ENCODE results near the gene TRIO.

DNA sequence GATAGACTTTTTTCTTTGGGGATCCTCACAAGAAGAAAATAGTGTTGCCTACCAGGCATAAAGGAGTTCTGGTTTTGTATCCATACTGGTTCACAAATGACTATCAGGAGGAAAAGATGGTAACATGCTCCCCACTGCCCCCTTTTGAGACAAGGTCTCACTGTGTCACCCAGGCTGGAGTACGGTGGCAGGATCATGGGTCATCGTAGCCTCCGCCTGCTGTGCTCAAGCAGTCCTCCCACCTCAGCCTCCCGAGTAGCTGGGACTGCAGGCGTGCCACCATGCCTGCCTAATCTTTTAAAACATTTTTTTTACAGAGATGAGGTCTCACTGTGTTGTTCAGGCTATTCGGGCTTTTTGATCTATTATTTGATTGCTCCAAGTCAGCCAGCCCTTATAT is 99.3 kb downstream of the TRIO start:
- TF ChIP-seq, protein P1, sequence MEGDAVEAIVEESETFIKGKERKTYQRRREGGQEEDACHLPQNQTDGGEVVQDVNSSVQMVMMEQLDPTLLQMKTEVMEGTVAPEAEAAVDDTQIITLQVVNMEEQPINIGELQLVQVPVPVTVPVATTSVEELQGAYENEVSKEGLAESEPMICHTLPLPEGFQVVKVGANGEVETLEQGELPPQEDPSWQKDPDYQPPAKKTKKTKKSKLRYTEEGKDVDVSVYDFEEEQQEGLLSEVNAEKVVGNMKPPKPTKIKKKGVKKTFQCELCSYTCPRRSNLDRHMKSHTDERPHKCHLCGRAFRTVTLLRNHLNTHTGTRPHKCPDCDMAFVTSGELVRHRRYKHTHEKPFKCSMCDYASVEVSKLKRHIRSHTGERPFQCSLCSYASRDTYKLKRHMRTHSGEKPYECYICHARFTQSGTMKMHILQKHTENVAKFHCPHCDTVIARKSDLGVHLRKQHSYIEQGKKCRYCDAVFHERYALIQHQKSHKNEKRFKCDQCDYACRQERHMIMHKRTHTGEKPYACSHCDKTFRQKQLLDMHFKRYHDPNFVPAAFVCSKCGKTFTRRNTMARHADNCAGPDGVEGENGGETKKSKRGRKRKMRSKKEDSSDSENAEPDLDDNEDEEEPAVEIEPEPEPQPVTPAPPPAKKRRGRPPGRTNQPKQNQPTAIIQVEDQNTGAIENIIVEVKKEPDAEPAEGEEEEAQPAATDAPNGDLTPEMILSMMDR (IDR thresholded peaks at IDR 0.05; ENCODE audit: insufficient read depth, low read length, poor library complexity, severe bottlenecking), result no peak
- no peak for TF ChIP-seq EZH2phosphoT487 (conservative IDR thresholded peaks at IDR 0.05; ENCODE audit: low read length)
